ENCODE results near the gene ARSB. TPM values are rescaled to one million over a fixed set of nuclear protein-coding genes. Genes with fewer than 3 reads are reported as not detected.

Gene ARSB
- total RNA-seq, 4 donors from 2014 or later: 23.0 to 109 (median 52.6) TPM

DNA sequence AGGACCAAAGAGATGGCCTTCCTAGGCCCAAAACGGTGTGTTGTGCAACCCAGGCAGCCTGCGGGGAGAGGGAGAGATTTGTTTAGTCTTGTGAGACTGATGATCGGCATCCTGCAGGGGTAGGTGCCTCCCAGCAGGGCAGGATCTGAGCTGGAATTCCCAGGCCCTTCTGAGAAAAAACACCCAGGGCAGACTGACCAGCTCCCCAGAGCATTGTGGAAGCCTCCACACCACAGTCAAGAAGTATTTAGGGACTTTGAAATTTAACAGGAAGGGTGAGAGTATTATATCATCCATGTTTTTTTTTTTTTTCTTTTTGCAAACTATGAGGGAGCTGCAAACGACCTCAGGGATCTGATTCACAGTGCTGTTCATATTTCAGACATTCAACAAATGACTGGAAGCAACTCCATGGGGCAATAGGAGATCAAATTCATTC, 232.0 kb downstream of the ARSB start:
- Histone ChIP-seq H3K9me3 (no peaks in the 10 kb centered on the region), H3K27me3 (no peaks in the 10 kb centered on the region), H3K27ac (no peak overlapping the region), H3K36me3 (no peaks in the 10 kb centered on the region), H3K4me1 (peaks cover 0 to 6% (median 4%) of the 10 kb centered on the region in 3 donors), H3K4me3 (no peak overlapping the region)
- ATAC-seq: no peak
- no peak for TF ChIP-seq POLR2AphosphoS5 (IDR thresholded peaks at IDR 0.05)
- 88% methylated on average over 4 of the region's 4 CpGs; no CpG with 5 or more reads in 1 of the 2 donors for WGBS, 2 donors (ENCODE audit: low coverage in 1 of 2)

DNA sequence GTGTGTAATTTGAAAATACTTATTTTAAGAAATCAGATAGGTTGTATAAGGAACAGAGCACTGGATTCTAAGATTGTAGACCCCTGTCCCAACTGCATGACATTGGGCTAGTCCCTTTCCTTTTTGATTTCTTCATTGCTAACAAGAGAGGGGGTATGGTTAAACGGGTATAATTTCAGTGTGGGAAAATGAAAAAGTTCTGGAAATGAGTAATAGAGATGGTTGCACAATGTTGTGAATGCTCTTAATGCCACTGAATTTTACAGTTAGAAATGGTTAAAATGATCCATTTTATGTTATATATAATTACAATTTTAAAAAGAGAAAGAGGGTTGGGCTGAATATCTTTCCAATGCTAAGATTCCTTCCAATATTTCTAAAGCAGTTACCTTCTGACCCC, 233.2 kb downstream of the ARSB start:
- TF ChIP-seq, protein P1, sequence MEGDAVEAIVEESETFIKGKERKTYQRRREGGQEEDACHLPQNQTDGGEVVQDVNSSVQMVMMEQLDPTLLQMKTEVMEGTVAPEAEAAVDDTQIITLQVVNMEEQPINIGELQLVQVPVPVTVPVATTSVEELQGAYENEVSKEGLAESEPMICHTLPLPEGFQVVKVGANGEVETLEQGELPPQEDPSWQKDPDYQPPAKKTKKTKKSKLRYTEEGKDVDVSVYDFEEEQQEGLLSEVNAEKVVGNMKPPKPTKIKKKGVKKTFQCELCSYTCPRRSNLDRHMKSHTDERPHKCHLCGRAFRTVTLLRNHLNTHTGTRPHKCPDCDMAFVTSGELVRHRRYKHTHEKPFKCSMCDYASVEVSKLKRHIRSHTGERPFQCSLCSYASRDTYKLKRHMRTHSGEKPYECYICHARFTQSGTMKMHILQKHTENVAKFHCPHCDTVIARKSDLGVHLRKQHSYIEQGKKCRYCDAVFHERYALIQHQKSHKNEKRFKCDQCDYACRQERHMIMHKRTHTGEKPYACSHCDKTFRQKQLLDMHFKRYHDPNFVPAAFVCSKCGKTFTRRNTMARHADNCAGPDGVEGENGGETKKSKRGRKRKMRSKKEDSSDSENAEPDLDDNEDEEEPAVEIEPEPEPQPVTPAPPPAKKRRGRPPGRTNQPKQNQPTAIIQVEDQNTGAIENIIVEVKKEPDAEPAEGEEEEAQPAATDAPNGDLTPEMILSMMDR (IDR thresholded peaks at IDR 0.05): no peak
- TF ChIP-seq EP300 (IDR thresholded peaks at IDR 0.05) (no peak), POLR2A (IDR thresholded peaks at IDR 0.05) (no peak), POLR2AphosphoS5 (IDR thresholded peaks at IDR 0.05) (no peak)
- Histone ChIP-seq H3K9me3 (no peaks in the 10 kb centered on the region), H3K4me3 (no peak overlapping the region), H3K27ac (no peak overlapping the region), H3K36me3 (no peaks in the 10 kb centered on the region), H3K4me1 (peaks cover 0 to 13% (median 8%) of the 10 kb centered on the region in 3 donors), H3K27me3 (no peaks in the 10 kb centered on the region)
- ATAC-seq: no peak
- WGBS, 2 donors (ENCODE audit: low coverage in 1 of 2): 100% methylated on average over 1 of the region's 1 CpG

DNA sequence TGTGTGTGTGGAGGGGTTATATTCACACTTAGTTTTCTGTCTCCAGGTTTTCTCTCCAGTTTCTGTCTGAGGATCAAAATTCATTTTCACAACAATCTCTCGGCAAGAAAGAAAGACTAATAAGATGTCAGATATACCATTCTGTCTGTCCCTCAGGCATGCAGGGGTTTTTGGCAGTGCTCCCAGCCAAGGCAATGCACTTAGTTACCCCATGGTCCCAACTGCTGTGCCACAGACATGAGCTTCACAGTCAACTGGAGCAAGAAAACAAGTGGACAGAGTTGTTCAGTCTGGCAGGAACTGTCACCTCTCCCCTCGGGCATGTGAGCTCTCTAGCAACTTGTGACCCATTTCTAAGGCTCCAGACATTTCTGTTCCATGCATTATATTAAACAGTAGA, 234.8 kb downstream of the ARSB start:
- TF ChIP-seq, protein P1 (IDR thresholded peaks at IDR 0.05): no peak
- TF ChIP-seq EP300 (IDR thresholded peaks at IDR 0.05) (no peak), POLR2AphosphoS5 (IDR thresholded peaks at IDR 0.05) (no peak), POLR2A (IDR thresholded peaks at IDR 0.05) (no peak)
- H3K9me3 ChIP-seq: no peaks in the 10 kb centered on the region
- H3K36me3 ChIP-seq: no peaks in the 10 kb centered on the region
- H3K4me1 ChIP-seq: peaks cover 0 to 21% (median 10%) of the 10 kb centered on the region in 3 donors
- no peak overlapping the region for H3K27ac ChIP-seq
- H3K27me3 ChIP-seq: no peaks in the 10 kb centered on the region
- 33 to 44% methylated on average over 2 of the region's 2 CpGs for WGBS, 2 donors (ENCODE audit: low coverage in 1 of 2)
- ATAC-seq: no peak
- H3K4me3 ChIP-seq: no peak overlapping the region

DNA sequence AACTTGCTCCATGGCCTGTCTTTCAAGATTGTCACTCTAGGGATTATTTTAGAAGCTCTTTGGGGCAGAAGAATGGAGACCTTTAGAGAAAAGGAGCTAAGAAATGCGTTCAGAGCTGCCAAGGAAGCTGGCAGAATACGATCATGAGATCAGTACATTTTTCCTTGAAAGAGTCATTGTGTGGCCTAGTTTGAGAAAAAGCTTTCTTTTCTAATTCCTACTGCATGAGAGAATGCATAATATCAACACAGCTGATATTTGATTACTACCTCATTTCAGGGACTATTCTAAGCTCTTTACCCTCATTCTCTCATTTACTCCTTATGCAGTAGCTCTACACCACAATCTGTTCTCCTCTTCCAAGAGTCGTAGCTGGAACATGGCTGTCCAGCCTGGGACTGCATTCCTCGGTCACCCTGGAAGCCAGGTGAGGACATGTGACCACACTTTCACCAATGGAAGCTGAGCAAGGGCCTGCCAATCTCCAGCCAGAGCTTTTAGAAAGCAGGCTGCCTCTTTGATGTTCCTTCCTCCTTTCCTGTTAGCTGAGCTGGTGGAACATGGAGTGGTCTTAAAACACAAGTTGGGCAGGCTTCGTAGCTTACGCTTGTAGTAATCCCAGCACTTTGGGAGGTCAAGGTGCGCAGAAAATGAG, 237.3 kb downstream of the ARSB start:
- no peaks in the 10 kb centered on the region for H3K9me3 ChIP-seq
- H3K27me3 ChIP-seq: no peaks in the 10 kb centered on the region
- H3K36me3 ChIP-seq: no peaks in the 10 kb centered on the region
- peaks cover 2 to 31% (median 16%) of the 10 kb centered on the region in 3 donors for H3K4me1 ChIP-seq
- peak overlapping the region in 3 of 4 donors; percentile 50 to 67 (median 58) for H3K27ac ChIP-seq
- H3K4me3 ChIP-seq: no peak overlapping the region
- TF ChIP-seq, protein P1 (IDR thresholded peaks at IDR 0.05): no peak
- TF ChIP-seq POLR2AphosphoS5 (IDR thresholded peaks at IDR 0.05) (peak; percentile 54), POLR2A (IDR thresholded peaks at IDR 0.05) (no peak), EP300 (IDR thresholded peaks at IDR 0.05) (no peak)
- peak; percentile 60 for ATAC-seq
- WGBS, 2 donors (ENCODE audit: low coverage in 1 of 2): 33 to 44% methylated on average over 2 to 4 of the region's 7 CpGs

DNA sequence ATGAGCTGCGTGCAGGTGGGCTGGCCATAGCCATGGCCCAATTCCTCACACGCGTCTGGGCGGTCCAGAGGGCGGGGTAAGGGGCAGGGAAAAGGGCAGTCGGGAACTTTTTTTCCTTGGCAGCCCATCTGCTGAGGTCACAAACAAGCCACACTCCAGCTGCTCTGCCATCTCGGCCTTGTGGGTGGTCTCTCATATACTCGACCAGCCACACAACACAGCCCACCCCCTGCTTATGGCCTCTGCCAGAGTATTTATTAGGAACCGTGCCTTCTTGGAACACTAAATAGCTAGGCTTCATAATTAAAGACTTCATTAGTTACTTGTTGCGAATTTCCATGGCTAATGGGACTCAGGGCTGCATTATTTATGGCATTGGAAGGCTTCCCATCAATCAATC, 238.1 kb downstream of the ARSB start:
- Histone ChIP-seq H3K4me3 (no peak overlapping the region), H3K27me3 (no peaks in the 10 kb centered on the region), H3K4me1 (peaks cover 2 to 31% (median 16%) of the 10 kb centered on the region in 3 donors), H3K36me3 (no peaks in the 10 kb centered on the region), H3K27ac (peak overlapping the region in 3 of 4 donors; percentile 43 to 67 (median 58)), H3K9me3 (no peaks in the 10 kb centered on the region)
- WGBS, 2 donors (ENCODE audit: low coverage in 1 of 2): 58% methylated on average over 10 of the region's 10 CpGs; no CpG with 5 or more reads in 1 of the 2 donors
- TF ChIP-seq EP300 (IDR thresholded peaks at IDR 0.05) (no peak), POLR2A (IDR thresholded peaks at IDR 0.05) (no peak), POLR2AphosphoS5 (IDR thresholded peaks at IDR 0.05) (no peak)
- TF ChIP-seq, protein P1 (IDR thresholded peaks at IDR 0.05): no peak
- ATAC-seq: no peak

All from gastroesophageal sphincter (tissue), 4 donors.